PC-9 (cell line): ENCODE results near the gene ENDOV.

Experiments used
- CTCF ChIP-seq: fragments of 200-600 bp; sonication (generic); conservative IDR thresholded peaks from 2 replicates; pipeline ENCODE4 v1.6.1; 2017; ENCODE audit warnings: mixed run types, antibody characterized with exemption, mild to moderate bottlenecking, moderate library complexity
- EZH2 ChIP-seq: fragments of 200-600 bp; sonication (generic); IDR thresholded peaks from 2 replicates; pipeline ENCODE4 v1.8.0; 2017; ENCODE audit warnings: antibody characterized with exemption, low read depth

- no peak for TF ChIP-seq CTCF
- no peak for TF ChIP-seq EZH2
Observed at GRCh38 chr17:80453126-80453997, 38.4 kb downstream of the ENDOV start.
